ENCODE measurements around the gene YWHAH.

Gene YWHAH

GRCh38 chr22:31923747-31924146, 20.6 kb upstream of the YWHAH start:
- no peak for DNase-seq

- DNase-seq: no peak
These were observed 19.3 kb upstream of the YWHAH start for GRCh38 chr22:31925056-31925455.

GRCh38 chr22:31926024-31926423, 18.3 kb upstream of the YWHAH start:
- no peak for DNase-seq

GRCh38 chr22:31926969-31927368, 17.4 kb upstream of the YWHAH start:
- no peak for DNase-seq

- no peak for DNase-seq
These were observed 16.8 kb upstream of the YWHAH start for GRCh38 chr22:31927562-31927961.

GRCh38 chr22:31929167-31929930, 15.0 kb upstream of the YWHAH start:
- DNase-seq: no peak

GRCh38 chr22:31932863-31933262, 11.5 kb upstream of the YWHAH start:
- no peak for DNase-seq

GRCh38 chr22:31933406-31933805, 10.9 kb upstream of the YWHAH start:
- DNase-seq: no peak

- no peak for DNase-seq
These were observed 10.4 kb upstream of the YWHAH start for GRCh38 chr22:31933816-31934482.

GRCh38 chr22:31935961-31936635, 8.2 kb upstream of the YWHAH start:
- DNase-seq: no peak

GRCh38 chr22:31937341-31937740, 7.0 kb upstream of the YWHAH start:
- no peak for DNase-seq

GRCh38 chr22:31938296-31938695, 6.0 kb upstream of the YWHAH start:
- no peak for DNase-seq

- DNase-seq: no peak
These were observed 3.8 kb upstream of the YWHAH start for GRCh38 chr22:31940506-31940905.

GRCh38 chr22:31942091-31942490, 2.2 kb upstream of the YWHAH start:
- no peak for DNase-seq

- no peak for DNase-seq
These were observed 943 bp upstream of the YWHAH start for GRCh38 chr22:31943206-31943977.

- peak; percentile 80 for DNase-seq
These were observed 536 bp downstream of the YWHAH start for GRCh38 chr22:31944700-31945442.

GRCh38 chr22:31945443-31945855, 1.1 kb downstream of the YWHAH start:
- DNase-seq: no peak

GRCh38 chr22:31945971-31946680, 1.8 kb downstream of the YWHAH start:
- DNase-seq: no peak

- no peak for DNase-seq
These were observed 3.0 kb downstream of the YWHAH start for GRCh38 chr22:31947296-31947695.

GRCh38 chr22:31948002-31948401, 3.7 kb downstream of the YWHAH start:
- no peak for DNase-seq

GRCh38 chr22:31950226-31950625, 5.9 kb downstream of the YWHAH start:
- DNase-seq: no peak

All from activated CD8-positive, alpha-beta memory T cell treated with anti-CD3 and anti-CD28 coated beads for 24 hours (primary cell).